GM12873 (cell line): ENCODE data around the gene BTBD6.

Experiments
- CTCF ChIP-seq: IDR thresholded peaks from 2 replicates; pipeline ENCODE4 v1.5.1; 2012; ENCODE audit warnings: low read depth, mild to moderate bottlenecking, moderate library complexity, low read length, control low read depth; ENCODE audit not compliant: insufficient read depth; ENCODE audit errors: missing control alignments

The BTBD6 gene

GRCh38 chr14:105203057-105203531 is 45.2 kb upstream of the BTBD6 start:
- peak; percentile 85 for TF ChIP-seq CTCF

- no peak for TF ChIP-seq CTCF
Observed at GRCh38 chr14:105203701-105204100, 44.6 kb upstream of the BTBD6 start.

- no peak for TF ChIP-seq CTCF
Observed at GRCh38 chr14:105204206-105204930, 44.0 kb upstream of the BTBD6 start.

- no peak for TF ChIP-seq CTCF
Observed at GRCh38 chr14:105204931-105205672, 43.2 kb upstream of the BTBD6 start.

GRCh38 chr14:105205673-105206208 is 42.6 kb upstream of the BTBD6 start:
- TF ChIP-seq CTCF, result no peak

GRCh38 chr14:105206873-105207272 is 41.5 kb upstream of the BTBD6 start:
- TF ChIP-seq CTCF, result no peak

- TF ChIP-seq CTCF, result no peak
Observed at GRCh38 chr14:105207460-105207901, 40.9 kb upstream of the BTBD6 start.
